Testis (tissue), 3 donors: Measurements from ENCODE around the gene HIRIP3. TPM values are rescaled to one million over a fixed set of nuclear protein-coding genes. Genes with fewer than 3 reads are reported as not detected.
"Not testable (repeated sequence)": the region's sequence is repeated elsewhere in the genome, so short reads cannot be mapped to it uniquely, and the experiment has no call there.

Experiments used
- DNase-seq: peaks from one replicate; pipeline ENCODE4 v3.0.0-alpha.2; 2019
- H3K27ac ChIP-seq, 2 donors: fragments of 200-600 bp; sonication (generic); one replicate each; pipeline ENCODE4 v1.5.1; 2019
- H3K27me3 ChIP-seq: fragments of 200-600 bp; sonication (generic); one replicate; pipeline ENCODE4 v1.5.1; 2019
- H3K36me3 ChIP-seq: fragments of 200-600 bp; sonication (generic); one replicate; pipeline ENCODE4 v1.5.1; 2017; ENCODE audit warnings: low read depth; ENCODE audit errors: missing control alignments
- H3K4me1 ChIP-seq: fragments of 200-600 bp; sonication (generic); one replicate; pipeline ENCODE4 v1.5.1; 2019
- H3K4me3 ChIP-seq, 2 donors: fragments of 200-600 bp; sonication (generic); one replicate each; pipeline ENCODE4 v1.5.1; 2017 to 2019
- H3K9me3 ChIP-seq: fragments of 200-600 bp; sonication (generic); one replicate; pipeline ENCODE4 v1.5.1; 2017
- CTCF ChIP-seq, 3 experiments: fragments of 450-650 bp in 2 of 3; fragments of 200-600 bp in 1 of 3; sonication (generic) in 1 of 3; IDR thresholded peaks; one replicate each; pipeline ENCODE4 v1.5.1; 2016 to 2019; ENCODE audit warnings: antibody characterized with exemption in 3 of 3, mild to moderate bottlenecking in 2 of 3, moderate library complexity in 1 of 3
- POLR2A ChIP-seq: fragments of 450-650 bp; IDR thresholded peaks from one replicate; pipeline ENCODE4 v1.6.1; 2017; ENCODE audit warnings: antibody characterized with exemption, mild to moderate bottlenecking, moderate library complexity
- WGBS, 2 donors: methylation state at CpG; one replicate each; pipeline ENCODE4 v1.1.5; 2018; 5-methylcytosine and 5-hydroxymethylcytosine counted together
- intact Hi-C: fragments of 100-400 bp; cut with DNase I; formaldehyde crosslinking; loops from one replicate; pipeline ENCODE4 v1.15.1; 2023; ENCODE audit warnings: low total_unique reads
- polyA plus RNA-seq: library from polyadenylated mRNA; stranded (reverse); fragments of 350-450 nt; fragmentation: Illumina TruSeq; extraction: RNeasy Lipid Tissue Mini Kit (QIAGEN cat#74804); gene quantifications from one replicate; pipeline ENCODE4 v1.2.3, GENCODE V29; 2014; ENCODE audit warnings: low read depth, low replicate concordance; ENCODE audit not compliant: insufficient read depth
- total RNA-seq, 2 donors: library from RNA; depleted of rRNA; stranded (reverse); fragments of >200 nt; gene quantifications; one replicate each; pipeline ENCODE4 v1.2.3, GENCODE V29; 2016

The HIRIP3 gene
- total and polyA plus RNA-seq, 3 donors from 2014 or later: 32.1 to 57.3 (median 40.2) TPM

GRCh38 chr16:29961127-29961478 lies 34.3 kb downstream of the HIRIP3 start:
- DNase-seq: no peak
- Histone ChIP-seq H3K4me1 (peaks cover 17% of the 10 kb centered on the region), H3K36me3 (no peaks in the 10 kb centered on the region), H3K9me3 (no peaks in the 10 kb centered on the region), H3K27ac (peak overlapping the region; percentile 89 to 96), H3K4me3 (peak overlapping the region; percentile 81 to 89), H3K27me3 (no peaks in the 10 kb centered on the region)
- intact Hi-C loops: no loop called here
- WGBS, 2 donors: 32 to 42% methylated on average over 6 to 10 of the region's 10 CpGs
- TF ChIP-seq CTCF (IDR thresholded peaks at IDR 0.05) (no peak), POLR2A (no peak)

GRCh38 chr16:29959821-29960220 lies 35.6 kb downstream of the HIRIP3 start:
- H3K4me3 ChIP-seq, H3K9me3 ChIP-seq, DNase-seq, H3K27ac ChIP-seq, H3K27me3 ChIP-seq, H3K36me3 ChIP-seq, intact Hi-C loops: not testable (repeated sequence)
- peaks cover 17% of the 10 kb centered on the region for H3K4me1 ChIP-seq
- 84 to 88% methylated on average over 4 of the region's 4 CpGs for WGBS, 2 donors

GRCh38 chr16:29959293-29959692 lies 36.1 kb downstream of the HIRIP3 start:
- Histone ChIP-seq H3K36me3 (no peaks in the 10 kb centered on the region), H3K9me3 (no peaks in the 10 kb centered on the region), H3K4me3 (no peak overlapping the region), H3K27me3 (no peaks in the 10 kb centered on the region), H3K4me1 (peaks cover 13% of the 10 kb centered on the region), H3K27ac (no peak overlapping the region)
- intact Hi-C loops: no loop called here
- 85 to 90% methylated on average over 4 to 9 of the region's 9 CpGs for WGBS, 2 donors
- TF ChIP-seq CTCF (IDR thresholded peaks at IDR 0.05) (no peak), POLR2A (no peak)
- no peak for DNase-seq

GRCh38 chr16:29958756-29959155 lies 36.7 kb downstream of the HIRIP3 start:
- H3K4me3 ChIP-seq: no peak overlapping the region
- 87 to 94% methylated on average over 5 of the region's 5 CpGs for WGBS, 2 donors
- H3K27me3 ChIP-seq: no peaks in the 10 kb centered on the region
- no peak for DNase-seq
- no peak overlapping the region for H3K27ac ChIP-seq
- intact Hi-C loops: no loop called here
- H3K36me3 ChIP-seq: no peaks in the 10 kb centered on the region
- no peak for TF ChIP-seq CTCF (IDR thresholded peaks at IDR 0.05)
- TF ChIP-seq POLR2A: no peak
- H3K4me1 ChIP-seq: peaks cover 11% of the 10 kb centered on the region
- H3K9me3 ChIP-seq: no peaks in the 10 kb centered on the region

GRCh38 chr16:29951625-29952365 lies 43.6 kb downstream of the HIRIP3 start:
- H3K4me1 ChIP-seq: no peaks in the 10 kb centered on the region
- H3K9me3 ChIP-seq: no peaks in the 10 kb centered on the region
- WGBS, 2 donors: 88 to 96% methylated on average over 3 to 8 of the region's 8 CpGs
- no peaks in the 10 kb centered on the region for H3K27me3 ChIP-seq
- H3K36me3 ChIP-seq: no peaks in the 10 kb centered on the region
- TF ChIP-seq POLR2A (no peak), CTCF (IDR thresholded peaks at IDR 0.05) (no peak)
- H3K4me3 ChIP-seq: no peak overlapping the region
- H3K27ac ChIP-seq: no peak overlapping the region
- DNase-seq: no peak
- intact Hi-C loops: no loop called here
